ENCODE measurements around the gene FAM3A.

DNA sequence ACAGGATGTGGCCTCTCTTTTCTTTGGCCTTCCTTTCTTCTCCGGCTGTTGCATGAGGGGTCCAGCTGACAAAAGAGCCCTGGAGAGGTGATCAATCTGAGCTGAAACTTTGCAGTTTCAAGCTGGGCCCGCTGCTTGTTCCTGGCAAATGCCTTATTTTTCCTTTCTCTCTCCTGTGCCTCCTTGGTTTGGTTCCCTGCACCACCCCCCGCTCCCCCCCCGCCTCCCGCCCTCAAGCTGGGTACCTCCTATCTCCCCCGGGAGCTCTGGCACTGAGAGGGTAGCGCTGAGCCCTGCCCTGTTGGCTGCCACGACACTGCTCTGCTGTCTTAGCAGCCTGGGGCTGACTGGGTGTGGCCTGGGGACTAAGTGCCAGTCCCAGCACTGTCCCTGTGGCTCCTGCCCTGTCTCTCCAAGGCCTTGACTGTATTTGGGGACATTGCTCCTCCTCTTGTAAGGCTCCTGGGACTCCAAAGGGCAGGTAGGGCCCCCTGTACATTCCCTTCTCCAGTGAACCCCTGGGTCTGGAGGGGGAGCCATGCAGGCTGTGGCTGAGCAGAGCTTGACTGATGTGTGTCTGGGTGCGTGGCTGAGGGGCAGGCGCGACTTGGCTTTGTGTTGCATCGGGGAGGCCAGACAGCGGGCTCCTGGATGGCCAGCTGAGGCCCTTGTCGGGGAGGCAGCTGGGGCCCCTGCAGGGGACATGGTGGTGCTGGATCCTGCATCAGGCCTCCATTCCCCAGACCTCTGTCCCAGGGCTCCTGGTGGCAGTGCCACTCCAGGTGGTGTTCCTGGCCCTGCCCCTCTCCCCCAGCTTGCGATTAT lies 56.9 kb downstream of the FAM3A start:
- TF ChIP-seq, protein P1, sequence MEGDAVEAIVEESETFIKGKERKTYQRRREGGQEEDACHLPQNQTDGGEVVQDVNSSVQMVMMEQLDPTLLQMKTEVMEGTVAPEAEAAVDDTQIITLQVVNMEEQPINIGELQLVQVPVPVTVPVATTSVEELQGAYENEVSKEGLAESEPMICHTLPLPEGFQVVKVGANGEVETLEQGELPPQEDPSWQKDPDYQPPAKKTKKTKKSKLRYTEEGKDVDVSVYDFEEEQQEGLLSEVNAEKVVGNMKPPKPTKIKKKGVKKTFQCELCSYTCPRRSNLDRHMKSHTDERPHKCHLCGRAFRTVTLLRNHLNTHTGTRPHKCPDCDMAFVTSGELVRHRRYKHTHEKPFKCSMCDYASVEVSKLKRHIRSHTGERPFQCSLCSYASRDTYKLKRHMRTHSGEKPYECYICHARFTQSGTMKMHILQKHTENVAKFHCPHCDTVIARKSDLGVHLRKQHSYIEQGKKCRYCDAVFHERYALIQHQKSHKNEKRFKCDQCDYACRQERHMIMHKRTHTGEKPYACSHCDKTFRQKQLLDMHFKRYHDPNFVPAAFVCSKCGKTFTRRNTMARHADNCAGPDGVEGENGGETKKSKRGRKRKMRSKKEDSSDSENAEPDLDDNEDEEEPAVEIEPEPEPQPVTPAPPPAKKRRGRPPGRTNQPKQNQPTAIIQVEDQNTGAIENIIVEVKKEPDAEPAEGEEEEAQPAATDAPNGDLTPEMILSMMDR (tag by site-specific recombination; IDR thresholded peaks at IDR 0.05) = no peak
- TF ChIP-seq ZBTB7A (tag by site-specific recombination; IDR thresholded peaks at IDR 0.05; ENCODE audit: low read depth) (no peak), ZNF501 (tag by site-specific recombination; IDR thresholded peaks at IDR 0.05) (no peak), ZNF133 (tag by site-specific recombination; IDR thresholded peaks at IDR 0.05) (no peak), ZBTB1 (tag by site-specific recombination; IDR thresholded peaks at IDR 0.05) (no peak), ZNF112 (tag by site-specific recombination; IDR thresholded peaks at IDR 0.05) (no peak), KLF16 (tag by site-specific recombination; IDR thresholded peaks at IDR 0.05) (no peak), ZBTB48 (tag by site-specific recombination; IDR thresholded peaks at IDR 0.05) (no peak), ZIC2 (tag by site-specific recombination; IDR thresholded peaks at IDR 0.05) (peak; percentile 67)
- TF ChIP-seq, protein P2, sequence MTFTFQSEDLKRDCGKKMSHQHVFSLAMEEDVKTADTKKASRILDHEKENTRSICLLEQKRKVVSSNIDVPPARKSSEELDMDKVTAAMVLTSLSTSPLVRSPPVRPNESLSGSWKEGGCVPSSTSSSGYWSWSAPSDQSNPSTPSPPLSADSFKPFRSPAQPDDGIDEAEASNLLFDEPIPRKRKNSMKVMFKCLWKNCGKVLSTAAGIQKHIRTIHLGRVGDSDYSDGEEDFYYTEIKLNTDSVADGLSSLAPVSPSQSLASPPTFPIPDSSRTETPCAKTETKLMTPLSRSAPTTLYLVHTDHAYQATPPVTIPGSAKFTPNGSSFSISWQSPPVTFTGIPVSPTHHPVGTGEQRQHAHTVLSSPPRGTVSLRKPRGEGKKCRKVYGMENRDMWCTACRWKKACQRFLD (tag by site-specific recombination; IDR thresholded peaks at IDR 0.05) = no peak
- TF ChIP-seq, protein P3, sequence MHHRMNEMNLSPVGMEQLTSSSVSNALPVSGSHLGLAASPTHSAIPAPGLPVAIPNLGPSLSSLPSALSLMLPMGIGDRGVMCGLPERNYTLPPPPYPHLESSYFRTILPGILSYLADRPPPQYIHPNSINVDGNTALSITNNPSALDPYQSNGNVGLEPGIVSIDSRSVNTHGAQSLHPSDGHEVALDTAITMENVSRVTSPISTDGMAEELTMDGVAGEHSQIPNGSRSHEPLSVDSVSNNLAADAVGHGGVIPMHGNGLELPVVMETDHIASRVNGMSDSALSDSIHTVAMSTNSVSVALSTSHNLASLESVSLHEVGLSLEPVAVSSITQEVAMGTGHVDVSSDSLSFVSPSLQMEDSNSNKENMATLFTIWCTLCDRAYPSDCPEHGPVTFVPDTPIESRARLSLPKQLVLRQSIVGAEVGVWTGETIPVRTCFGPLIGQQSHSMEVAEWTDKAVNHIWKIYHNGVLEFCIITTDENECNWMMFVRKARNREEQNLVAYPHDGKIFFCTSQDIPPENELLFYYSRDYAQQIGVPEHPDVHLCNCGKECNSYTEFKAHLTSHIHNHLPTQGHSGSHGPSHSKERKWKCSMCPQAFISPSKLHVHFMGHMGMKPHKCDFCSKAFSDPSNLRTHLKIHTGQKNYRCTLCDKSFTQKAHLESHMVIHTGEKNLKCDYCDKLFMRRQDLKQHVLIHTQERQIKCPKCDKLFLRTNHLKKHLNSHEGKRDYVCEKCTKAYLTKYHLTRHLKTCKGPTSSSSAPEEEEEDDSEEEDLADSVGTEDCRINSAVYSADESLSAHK (tag by site-specific recombination; IDR thresholded peaks at IDR 0.05) = 0 out of 2 replicates have a peak, but pooled peaks have one; percentile 17
- TF ChIP-seq, protein P4, sequence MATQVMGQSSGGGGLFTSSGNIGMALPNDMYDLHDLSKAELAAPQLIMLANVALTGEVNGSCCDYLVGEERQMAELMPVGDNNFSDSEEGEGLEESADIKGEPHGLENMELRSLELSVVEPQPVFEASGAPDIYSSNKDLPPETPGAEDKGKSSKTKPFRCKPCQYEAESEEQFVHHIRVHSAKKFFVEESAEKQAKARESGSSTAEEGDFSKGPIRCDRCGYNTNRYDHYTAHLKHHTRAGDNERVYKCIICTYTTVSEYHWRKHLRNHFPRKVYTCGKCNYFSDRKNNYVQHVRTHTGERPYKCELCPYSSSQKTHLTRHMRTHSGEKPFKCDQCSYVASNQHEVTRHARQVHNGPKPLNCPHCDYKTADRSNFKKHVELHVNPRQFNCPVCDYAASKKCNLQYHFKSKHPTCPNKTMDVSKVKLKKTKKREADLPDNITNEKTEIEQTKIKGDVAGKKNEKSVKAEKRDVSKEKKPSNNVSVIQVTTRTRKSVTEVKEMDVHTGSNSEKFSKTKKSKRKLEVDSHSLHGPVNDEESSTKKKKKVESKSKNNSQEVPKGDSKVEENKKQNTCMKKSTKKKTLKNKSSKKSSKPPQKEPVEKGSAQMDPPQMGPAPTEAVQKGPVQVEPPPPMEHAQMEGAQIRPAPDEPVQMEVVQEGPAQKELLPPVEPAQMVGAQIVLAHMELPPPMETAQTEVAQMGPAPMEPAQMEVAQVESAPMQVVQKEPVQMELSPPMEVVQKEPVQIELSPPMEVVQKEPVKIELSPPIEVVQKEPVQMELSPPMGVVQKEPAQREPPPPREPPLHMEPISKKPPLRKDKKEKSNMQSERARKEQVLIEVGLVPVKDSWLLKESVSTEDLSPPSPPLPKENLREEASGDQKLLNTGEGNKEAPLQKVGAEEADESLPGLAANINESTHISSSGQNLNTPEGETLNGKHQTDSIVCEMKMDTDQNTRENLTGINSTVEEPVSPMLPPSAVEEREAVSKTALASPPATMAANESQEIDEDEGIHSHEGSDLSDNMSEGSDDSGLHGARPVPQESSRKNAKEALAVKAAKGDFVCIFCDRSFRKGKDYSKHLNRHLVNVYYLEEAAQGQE (tag by site-specific recombination; IDR thresholded peaks at IDR 0.05) = no peak
- TF ChIP-seq, protein P5, sequence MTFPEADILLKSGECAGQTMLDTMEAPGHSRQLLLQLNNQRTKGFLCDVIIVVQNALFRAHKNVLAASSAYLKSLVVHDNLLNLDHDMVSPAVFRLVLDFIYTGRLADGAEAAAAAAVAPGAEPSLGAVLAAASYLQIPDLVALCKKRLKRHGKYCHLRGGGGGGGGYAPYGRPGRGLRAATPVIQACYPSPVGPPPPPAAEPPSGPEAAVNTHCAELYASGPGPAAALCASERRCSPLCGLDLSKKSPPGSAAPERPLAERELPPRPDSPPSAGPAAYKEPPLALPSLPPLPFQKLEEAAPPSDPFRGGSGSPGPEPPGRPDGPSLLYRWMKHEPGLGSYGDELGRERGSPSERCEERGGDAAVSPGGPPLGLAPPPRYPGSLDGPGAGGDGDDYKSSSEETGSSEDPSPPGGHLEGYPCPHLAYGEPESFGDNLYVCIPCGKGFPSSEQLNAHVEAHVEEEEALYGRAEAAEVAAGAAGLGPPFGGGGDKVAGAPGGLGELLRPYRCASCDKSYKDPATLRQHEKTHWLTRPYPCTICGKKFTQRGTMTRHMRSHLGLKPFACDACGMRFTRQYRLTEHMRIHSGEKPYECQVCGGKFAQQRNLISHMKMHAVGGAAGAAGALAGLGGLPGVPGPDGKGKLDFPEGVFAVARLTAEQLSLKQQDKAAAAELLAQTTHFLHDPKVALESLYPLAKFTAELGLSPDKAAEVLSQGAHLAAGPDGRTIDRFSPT (tag by site-specific recombination; IDR thresholded peaks at IDR 0.05) = no peak

All from HEK293 (cell line).